GM12874 (cell line): ENCODE measurements around the gene AGBL1.

Experiments used
- TF ChIP-seq, protein P1 (sequence below): IDR thresholded peaks from 2 replicates; pipeline ENCODE4 v1.5.1; 2011; ENCODE audit warnings: low read depth, mild to moderate bottlenecking, control low read depth, low read length, moderate library complexity; ENCODE audit not compliant: insufficient read depth

The AGBL1 gene

DNA sequence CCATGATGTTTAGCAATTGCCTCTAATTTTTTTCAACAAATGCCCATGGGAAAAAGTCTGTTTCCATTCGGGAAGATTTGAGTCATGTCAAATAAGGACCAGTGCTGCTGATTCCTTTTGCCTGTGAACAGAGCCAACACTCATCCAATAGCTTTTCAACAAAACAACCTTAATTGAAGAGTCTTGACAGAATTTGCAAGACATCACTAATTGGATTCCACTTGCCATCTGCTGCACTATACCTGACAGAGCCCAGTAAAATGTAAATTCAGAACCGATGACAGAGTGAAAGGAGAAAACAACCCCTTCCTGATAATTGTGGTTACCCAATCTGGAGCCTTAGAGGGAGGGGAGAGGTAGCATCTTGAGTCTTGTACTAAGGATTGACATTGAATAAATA lies 426.7 kb downstream of the AGBL1 start:
- TF ChIP-seq, protein P1, sequence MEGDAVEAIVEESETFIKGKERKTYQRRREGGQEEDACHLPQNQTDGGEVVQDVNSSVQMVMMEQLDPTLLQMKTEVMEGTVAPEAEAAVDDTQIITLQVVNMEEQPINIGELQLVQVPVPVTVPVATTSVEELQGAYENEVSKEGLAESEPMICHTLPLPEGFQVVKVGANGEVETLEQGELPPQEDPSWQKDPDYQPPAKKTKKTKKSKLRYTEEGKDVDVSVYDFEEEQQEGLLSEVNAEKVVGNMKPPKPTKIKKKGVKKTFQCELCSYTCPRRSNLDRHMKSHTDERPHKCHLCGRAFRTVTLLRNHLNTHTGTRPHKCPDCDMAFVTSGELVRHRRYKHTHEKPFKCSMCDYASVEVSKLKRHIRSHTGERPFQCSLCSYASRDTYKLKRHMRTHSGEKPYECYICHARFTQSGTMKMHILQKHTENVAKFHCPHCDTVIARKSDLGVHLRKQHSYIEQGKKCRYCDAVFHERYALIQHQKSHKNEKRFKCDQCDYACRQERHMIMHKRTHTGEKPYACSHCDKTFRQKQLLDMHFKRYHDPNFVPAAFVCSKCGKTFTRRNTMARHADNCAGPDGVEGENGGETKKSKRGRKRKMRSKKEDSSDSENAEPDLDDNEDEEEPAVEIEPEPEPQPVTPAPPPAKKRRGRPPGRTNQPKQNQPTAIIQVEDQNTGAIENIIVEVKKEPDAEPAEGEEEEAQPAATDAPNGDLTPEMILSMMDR = no peak

DNA sequence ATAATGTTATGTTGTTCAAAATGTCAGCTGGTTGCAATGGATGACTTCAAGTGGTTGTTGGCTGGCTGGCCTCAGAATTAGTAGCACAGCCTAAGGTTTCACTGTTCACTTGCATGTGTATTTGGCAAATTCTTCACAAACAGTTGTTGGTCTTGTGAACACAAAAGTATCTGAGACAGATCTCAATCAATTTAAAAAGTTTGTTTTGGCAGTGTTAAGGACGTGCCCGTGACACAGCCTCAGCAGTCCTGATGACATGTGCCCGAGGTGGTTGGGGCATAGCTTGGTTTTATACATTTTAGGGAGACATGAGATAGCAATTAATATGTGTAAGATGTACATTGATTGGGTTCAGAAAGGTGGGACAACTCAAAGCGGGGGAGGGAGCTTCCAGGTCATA lies 436.0 kb downstream of the AGBL1 start:
- TF ChIP-seq, protein P1 = no peak

DNA sequence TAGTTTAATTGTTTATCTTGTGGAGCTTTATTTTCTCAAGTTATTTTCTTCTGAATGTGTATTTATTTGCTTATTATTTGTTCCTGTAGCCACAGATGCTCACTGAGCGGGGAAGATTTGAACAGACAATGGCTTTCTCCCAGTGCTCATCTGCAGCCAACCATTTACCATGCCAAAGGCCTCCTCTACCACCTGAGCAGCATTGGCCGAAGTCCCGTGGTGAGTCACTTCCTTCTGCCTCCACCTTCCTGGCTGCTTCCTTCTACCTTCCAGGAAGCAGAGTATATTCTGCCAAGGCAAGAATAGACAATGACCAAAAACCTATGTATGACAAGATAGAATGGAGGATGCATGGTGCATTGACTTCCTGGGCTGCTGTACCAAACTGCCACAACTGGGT lies 443.1 kb downstream of the AGBL1 start:
- TF ChIP-seq, protein P1 = no peak

DNA sequence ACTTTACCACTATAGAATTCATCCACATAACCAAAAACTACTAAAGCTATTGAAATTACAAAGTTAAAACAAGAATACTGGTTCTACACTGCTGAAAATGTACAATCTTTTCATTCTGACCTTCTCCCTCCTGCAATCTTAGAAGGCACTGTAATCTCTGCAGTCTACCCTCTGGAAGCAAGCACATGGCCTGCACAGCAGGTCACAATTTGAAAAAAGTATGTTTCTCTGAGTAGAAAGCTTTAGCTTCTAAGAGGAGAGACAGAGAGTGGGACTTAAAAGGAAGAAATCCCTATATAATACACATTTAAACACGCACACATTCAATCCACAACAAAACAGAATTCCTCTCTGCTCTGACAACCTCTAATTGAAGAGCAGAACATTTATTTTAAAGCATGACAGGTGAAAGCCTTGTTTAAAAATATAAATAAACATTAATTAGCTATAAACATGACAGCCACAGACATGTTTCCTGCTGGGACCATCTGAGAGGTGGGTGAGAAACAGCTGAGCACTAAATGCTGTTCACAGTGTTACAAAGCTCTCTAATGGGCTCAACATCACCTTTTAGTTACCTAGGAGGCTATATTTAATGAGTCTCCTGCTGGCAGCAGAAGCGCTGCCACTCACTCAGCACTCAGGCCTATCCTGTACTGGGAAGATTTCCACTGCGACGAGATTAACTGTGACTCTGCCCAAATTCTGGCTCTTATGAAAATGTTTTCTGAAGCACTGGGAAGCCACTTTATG lies 447.4 kb downstream of the AGBL1 start:
- TF ChIP-seq, protein P1 = no peak

DNA sequence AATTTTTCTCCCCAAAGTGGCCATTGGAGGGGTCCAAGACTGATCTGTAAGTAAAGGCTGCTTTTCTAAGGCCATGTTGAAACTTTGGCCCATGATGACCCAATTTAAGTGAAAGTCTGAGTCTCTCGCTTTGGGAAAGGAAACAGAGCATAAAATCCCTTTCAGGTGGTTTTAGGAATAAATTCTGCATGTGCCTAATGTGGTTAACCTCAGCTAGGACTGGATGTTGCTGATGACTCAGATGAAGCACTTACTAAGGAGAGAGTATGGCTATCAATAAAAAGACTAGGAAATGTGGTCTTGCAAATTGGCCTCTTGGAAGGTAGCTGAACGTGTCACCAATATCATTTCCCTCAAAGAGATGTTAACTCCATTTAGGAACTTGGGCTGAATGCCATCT lies 458.5 kb downstream of the AGBL1 start:
- TF ChIP-seq, protein P1 = no peak

DNA sequence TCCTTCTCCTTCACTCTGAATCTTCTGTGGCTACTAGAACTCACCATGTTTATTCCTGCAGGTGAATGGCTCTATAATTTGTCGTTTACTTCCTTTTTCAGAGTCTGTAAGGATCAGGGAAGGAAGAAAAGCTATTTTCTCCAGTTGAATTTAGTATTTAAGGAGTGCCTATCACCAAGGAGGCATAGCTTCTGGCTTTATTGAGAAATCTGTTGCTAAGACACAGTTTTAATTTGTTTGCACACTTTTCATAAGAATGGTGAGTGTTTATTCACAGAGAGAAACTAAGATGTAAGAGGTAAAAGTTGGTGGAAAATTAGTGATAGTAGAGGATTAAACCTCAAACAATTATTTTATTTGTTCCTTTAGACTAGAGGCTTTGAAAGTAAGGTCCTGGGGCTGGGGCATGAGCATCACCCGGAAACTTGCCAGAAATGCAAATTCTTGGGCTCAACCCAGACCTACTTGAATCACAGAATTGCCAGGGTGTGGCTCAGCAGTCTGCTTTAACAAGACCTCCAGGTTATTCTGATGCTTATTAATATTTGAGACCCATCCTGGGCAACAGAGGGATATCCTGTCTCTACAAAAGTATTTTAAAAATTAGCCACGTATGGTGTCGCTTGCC lies 461.3 kb downstream of the AGBL1 start:
- TF ChIP-seq, protein P1 = no peak

DNA sequence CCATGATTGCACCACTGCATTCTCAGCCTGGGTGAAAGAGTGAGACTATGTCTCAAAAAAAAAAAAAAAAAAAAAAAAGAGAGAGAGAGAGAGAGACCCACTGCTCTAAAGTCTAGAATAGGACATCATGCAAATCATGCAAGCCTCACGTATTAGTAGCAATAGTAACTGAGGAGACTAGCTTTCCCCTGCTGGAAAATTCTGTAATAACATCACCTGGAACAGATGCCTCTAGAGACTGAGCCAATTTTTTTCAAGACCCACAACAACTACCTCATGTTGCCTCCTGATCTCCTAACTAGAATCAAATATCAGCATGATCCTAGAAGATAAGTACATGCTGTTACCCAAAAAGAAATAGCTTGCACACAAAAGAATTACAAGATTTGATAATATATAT lies 461.9 kb downstream of the AGBL1 start:
- TF ChIP-seq, protein P1 = no peak
